SK-N-SH (cell line): ENCODE measurements around the gene CINP. TPM values are rescaled to one million over a fixed set of nuclear protein-coding genes. Genes with fewer than 3 reads are reported as not detected.

Experiments
- CTCF ChIA-PET: fragments of 300-600, 350-600 bp; formaldehyde crosslinking; extraction: SDS; loops from one replicate; lab custom pipeline; 2021; lab: Yijun Ruan, JAX
- POLR2A ChIA-PET: fragments of 350-600 bp; sonication (Branson Sonifier 250); formaldehyde crosslinking; extraction: SDS; loops from one replicate; lab custom pipeline; 2020; ENCODE audit warnings: antibody characterized with exemption, inconsistent platforms; lab: Yijun Ruan, JAX
- DNase-seq: peaks from one replicate; pipeline ENCODE4 v3.0.0; 2012
- H2AFZ ChIP-seq: fragments of 200-600 bp; sonication (generic); 2 replicates; pipeline ENCODE4 v1.8.1; 2016; ENCODE audit warnings: antibody characterized with exemption, mild to moderate bottlenecking, low read depth
- H3F3A ChIP-seq: fragments of 200-600 bp; sonication (generic); replicated peaks from 2 replicates; pipeline ENCODE3; 2016; ENCODE audit warnings: antibody characterized with exemption, mild to moderate bottlenecking; ENCODE audit not compliant: insufficient read depth
- H3K27ac ChIP-seq, 2 experiments: fragments of 200-500 bp in 1 of 2; fragments of 200-600 bp in 1 of 2; sonication (Bioruptor generic) in 1 of 2; sonication (generic), shearing (Covaris generic) in 1 of 2; 2 replicates each; pipeline versions ENCODE4 v1.5.1 to v1.6.1; 2014 to 2016; ENCODE audit warnings: low read depth in 2 of 2, inconsistent platforms in 1 of 2, low read length in 1 of 2, mild to moderate bottlenecking in 1 of 2, mixed read lengths in 1 of 2
- H3K27me3 ChIP-seq: fragments of 200-600 bp; sonication (generic), shearing (Covaris generic); 2 replicates; pipeline ENCODE4 v1.6.1; 2016; ENCODE audit warnings: mixed run types; ENCODE audit not compliant: insufficient read depth
- H3K36me3 ChIP-seq, 2 experiments: fragments of 200-500 bp in 1 of 2; fragments of 200-600 bp in 1 of 2; sonication (Bioruptor generic) in 1 of 2; sonication (generic) in 1 of 2; replicated peaks in 1 of 2; 2 replicates each; pipeline versions ENCODE3 to v1.5.1; 2014 to 2016; ENCODE audit warnings: low read length in 1 of 2, mild to moderate bottlenecking in 1 of 2; ENCODE audit not compliant: insufficient read depth in 2 of 2, control insufficient read depth in 1 of 2
- H3K4me1 ChIP-seq, 2 experiments: fragments of 200-500 bp in 1 of 2; fragments of 200-600 bp in 1 of 2; sonication (Bioruptor generic) in 1 of 2; sonication (generic), shearing (Covaris generic) in 1 of 2; 2 replicates each; pipeline versions ENCODE4 v1.5.1 to v1.6.1; 2014 to 2016; ENCODE audit warnings: low read depth in 1 of 2, low read length in 1 of 2, mixed run types in 1 of 2; ENCODE audit not compliant: insufficient read depth in 2 of 2, control insufficient read depth in 1 of 2
- H3K4me2 ChIP-seq: fragments of 200-600 bp; sonication (generic), shearing (Covaris generic); 2 replicates; pipeline ENCODE4 v1.6.1; 2017; ENCODE audit warnings: mixed run types
- H3K4me3 ChIP-seq, 2 experiments: fragments of 200-500 bp in 1 of 2; fragments of 200-600 bp in 1 of 2; sonication (Bioruptor generic) in 1 of 2; sonication (generic), shearing (Covaris generic) in 1 of 2; 2 replicates each; pipeline versions ENCODE4 v1.5.1 to v1.8.1; 2014 to 2016; ENCODE audit warnings: low read depth in 2 of 2, inconsistent platforms in 1 of 2, low read length in 1 of 2, mild to moderate bottlenecking in 1 of 2, mixed read lengths in 1 of 2, moderate library complexity in 1 of 2
- H3K79me2 ChIP-seq: fragments of 200-600 bp; sonication (generic); 2 replicates; pipeline ENCODE4 v1.8.1; 2017; ENCODE audit warnings: mild to moderate bottlenecking; ENCODE audit not compliant: insufficient read depth
- H3K9ac ChIP-seq: fragments of 200-600 bp; sonication (generic); 2 replicates; pipeline ENCODE4 v1.6.1; 2017; ENCODE audit warnings: mixed run types
- H3K9me2 ChIP-seq: fragments of 200-600 bp; sonication (generic); 2 replicates; pipeline ENCODE4 v1.6.1; 2017; ENCODE audit warnings: mixed run types
- H3K9me3 ChIP-seq: fragments of 200-600 bp; sonication (generic); 2 replicates; pipeline ENCODE4 v1.6.1; 2017; ENCODE audit warnings: mixed run types, mild to moderate bottlenecking, moderate library complexity
- H4K20me1 ChIP-seq: fragments of 200-600 bp; sonication (generic); 2 replicates; pipeline ENCODE4 v1.6.1; 2017; ENCODE audit warnings: mild to moderate bottlenecking, mixed run types; ENCODE audit not compliant: insufficient read depth
- EP300 ChIP-seq, 2 experiments: IDR thresholded peaks; 2 replicates each; pipeline versions ENCODE4 v1.4.0 to v1.6.1; 2012; ENCODE audit warnings: borderline replicate concordance in 1 of 2, low read depth in 1 of 2, low read length in 1 of 2
- FOXJ3 ChIP-seq: sonication (generic); formaldehyde crosslinking; IDR thresholded peaks from 2 replicates; pipeline ENCODE4 v1.5.1; 2020; ENCODE audit warnings: mild to moderate bottlenecking, missing genetic modification reagents
- FOXM1 ChIP-seq: IDR thresholded peaks from 2 replicates; pipeline ENCODE4 v1.4.0; 2012; ENCODE audit warnings: low read depth, mild to moderate bottlenecking
- MEF2A ChIP-seq: IDR thresholded peaks from 2 replicates; pipeline ENCODE4 v1.4.0; 2012; ENCODE audit warnings: low read depth, borderline replicate concordance
- NRF1 ChIP-seq: IDR thresholded peaks from 2 replicates; pipeline ENCODE4 v1.6.1; 2012; ENCODE audit warnings: low read depth, mild to moderate bottlenecking, low read length
- POLR2AphosphoS5 ChIP-seq: IDR thresholded peaks from 2 replicates; pipeline ENCODE4 v1.6.1; 2012; ENCODE audit warnings: low read depth, low read length
- RAD21 ChIP-seq: IDR thresholded peaks from 2 replicates; pipeline ENCODE4 v1.6.1; 2012; ENCODE audit warnings: mild to moderate bottlenecking, low read length
- RCOR1 ChIP-seq: fragments of 150-350 bp; IDR thresholded peaks from 2 replicates; pipeline ENCODE4 v1.6.1; 2017; ENCODE audit warnings: antibody characterized with exemption, low read length
- RXRA ChIP-seq: IDR thresholded peaks from 2 replicates; pipeline ENCODE4 v1.4.0; 2012; ENCODE audit warnings: low read depth, mild to moderate bottlenecking, borderline replicate concordance
- SIN3A ChIP-seq: IDR thresholded peaks from 2 replicates; pipeline ENCODE4 v1.6.1; 2012; ENCODE audit warnings: low read depth, mild to moderate bottlenecking, low read length, moderate library complexity, borderline replicate concordance
- TAF1 ChIP-seq: IDR thresholded peaks from 2 replicates; pipeline ENCODE4 v1.6.1; 2012; ENCODE audit warnings: low read depth, mild to moderate bottlenecking, low read length, moderate library complexity, borderline replicate concordance
- TCF12 ChIP-seq: IDR thresholded peaks from 2 replicates; pipeline ENCODE4 v1.4.0; 2012
- YY1 ChIP-seq: IDR thresholded peaks from 2 replicates; pipeline ENCODE4 v1.4.0; 2012; ENCODE audit warnings: low read depth, mild to moderate bottlenecking
- WGBS: methylation state at CpG from one replicate; pipeline ENCODE4 v1.1.6; 2017; ENCODE audit warnings: low lambda C conversion rate; 5-methylcytosine and 5-hydroxymethylcytosine counted together
- polyA plus RNA-seq, 3 experiments: library from polyadenylated mRNA; depleted of rRNA; stranded (reverse); fragments of >200 nt; gene quantifications; 2 replicates each; pipeline ENCODE4 v1.2.3, GENCODE V29; 2012
- TF ChIP-seq, protein P1 (sequence below): IDR thresholded peaks from 2 replicates; pipeline ENCODE4; 2012
- TF ChIP-seq, protein P2 (sequence below): IDR thresholded peaks from 2 replicates; pipeline ENCODE4 v1.4.0; 2012; ENCODE audit warnings: low read depth, borderline replicate concordance
- TF ChIP-seq, protein P3 (sequence below): IDR thresholded peaks from 2 replicates; pipeline ENCODE4 v1.4.0; 2012; ENCODE audit warnings: low read depth, borderline replicate concordance
- TF ChIP-seq, protein P4 (sequence below): fragments of 200-600 bp; sonication (generic); IDR thresholded peaks from 2 replicates; pipeline ENCODE4 v1.6.1; 2017; ENCODE audit warnings: antibody characterized with exemption, mild to moderate bottlenecking, moderate library complexity

The CINP gene
- polyA plus RNA-seq, 1 of the 3 experiments (the other 2 are of a cell fraction): 50.4 TPM

DNA sequence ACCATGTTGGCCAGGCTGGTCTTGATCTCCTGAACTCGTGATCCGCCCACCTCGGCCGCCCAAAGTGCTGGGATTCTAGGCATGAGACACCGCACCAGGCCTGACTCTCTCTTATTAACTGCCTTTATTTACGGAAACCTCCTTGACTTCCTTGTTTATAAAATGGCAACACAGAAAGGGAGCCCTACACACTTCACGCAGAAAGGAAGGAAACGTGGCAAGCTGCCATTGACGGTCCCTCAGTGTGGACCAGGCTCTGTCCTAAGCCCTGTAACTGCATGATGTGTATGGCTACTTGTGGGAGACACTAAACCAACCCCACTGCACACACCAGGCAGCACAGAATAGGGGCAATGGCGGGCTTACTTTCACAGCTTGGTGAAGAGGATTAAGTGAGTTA, 11.7 kb downstream of the CINP start:
- Histone ChIP-seq H3K9me3 (no peaks in the 10 kb centered on the region), H3K27me3 (no peaks in the 10 kb centered on the region), H3F3A (no peaks in the 10 kb centered on the region), H3K9ac (no peak overlapping the region), H3K4me3 (no peak overlapping the region), H3K79me2 (no peaks in the 10 kb centered on the region), H2AFZ (no peak overlapping the region), H3K27ac (no peak overlapping the region), H3K9me2 (no peaks in the 10 kb centered on the region), H3K4me2 (no peak overlapping the region)
- no peak for DNase-seq
- TF ChIP-seq FOXM1 (no peak), RXRA (no peak), EP300 (IDR thresholded peaks at IDR 0.05; ENCODE audit: borderline replicate concordance in 1 of 2, low read depth in 1 of 2, low read length in 1 of 2) (no peak), NRF1 (no peak), RAD21 (no peak), POLR2AphosphoS5 (no peak), SIN3A (no peak), MEF2A (no peak), RCOR1 (no peak), TCF12 (no peak), YY1 (no peak), FOXJ3 (no peak), TAF1 (no peak)
- TF ChIP-seq, protein P1, sequence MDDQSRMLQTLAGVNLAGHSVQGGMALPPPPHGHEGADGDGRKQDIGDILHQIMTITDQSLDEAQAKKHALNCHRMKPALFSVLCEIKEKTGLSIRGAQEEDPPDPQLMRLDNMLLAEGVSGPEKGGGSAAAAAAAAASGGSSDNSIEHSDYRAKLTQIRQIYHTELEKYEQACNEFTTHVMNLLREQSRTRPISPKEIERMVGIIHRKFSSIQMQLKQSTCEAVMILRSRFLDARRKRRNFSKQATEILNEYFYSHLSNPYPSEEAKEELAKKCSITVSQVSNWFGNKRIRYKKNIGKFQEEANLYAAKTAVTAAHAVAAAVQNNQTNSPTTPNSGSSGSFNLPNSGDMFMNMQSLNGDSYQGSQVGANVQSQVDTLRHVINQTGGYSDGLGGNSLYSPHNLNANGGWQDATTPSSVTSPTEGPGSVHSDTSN: no peak
- TF ChIP-seq, protein P2, sequence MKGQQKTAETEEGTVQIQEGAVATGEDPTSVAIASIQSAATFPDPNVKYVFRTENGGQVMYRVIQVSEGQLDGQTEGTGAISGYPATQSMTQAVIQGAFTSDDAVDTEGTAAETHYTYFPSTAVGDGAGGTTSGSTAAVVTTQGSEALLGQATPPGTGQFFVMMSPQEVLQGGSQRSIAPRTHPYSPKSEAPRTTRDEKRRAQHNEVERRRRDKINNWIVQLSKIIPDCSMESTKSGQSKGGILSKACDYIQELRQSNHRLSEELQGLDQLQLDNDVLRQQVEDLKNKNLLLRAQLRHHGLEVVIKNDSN: no peak
- TF ChIP-seq, protein P3, sequence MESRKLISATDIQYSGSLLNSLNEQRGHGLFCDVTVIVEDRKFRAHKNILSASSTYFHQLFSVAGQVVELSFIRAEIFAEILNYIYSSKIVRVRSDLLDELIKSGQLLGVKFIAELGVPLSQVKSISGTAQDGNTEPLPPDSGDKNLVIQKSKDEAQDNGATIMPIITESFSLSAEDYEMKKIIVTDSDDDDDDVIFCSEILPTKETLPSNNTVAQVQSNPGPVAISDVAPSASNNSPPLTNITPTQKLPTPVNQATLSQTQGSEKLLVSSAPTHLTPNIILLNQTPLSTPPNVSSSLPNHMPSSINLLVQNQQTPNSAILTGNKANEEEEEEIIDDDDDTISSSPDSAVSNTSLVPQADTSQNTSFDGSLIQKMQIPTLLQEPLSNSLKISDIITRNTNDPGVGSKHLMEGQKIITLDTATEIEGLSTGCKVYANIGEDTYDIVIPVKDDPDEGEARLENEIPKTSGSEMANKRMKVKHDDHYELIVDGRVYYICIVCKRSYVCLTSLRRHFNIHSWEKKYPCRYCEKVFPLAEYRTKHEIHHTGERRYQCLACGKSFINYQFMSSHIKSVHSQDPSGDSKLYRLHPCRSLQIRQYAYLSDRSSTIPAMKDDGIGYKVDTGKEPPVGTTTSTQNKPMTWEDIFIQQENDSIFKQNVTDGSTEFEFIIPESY: no peak
- TF ChIP-seq, protein P4, sequence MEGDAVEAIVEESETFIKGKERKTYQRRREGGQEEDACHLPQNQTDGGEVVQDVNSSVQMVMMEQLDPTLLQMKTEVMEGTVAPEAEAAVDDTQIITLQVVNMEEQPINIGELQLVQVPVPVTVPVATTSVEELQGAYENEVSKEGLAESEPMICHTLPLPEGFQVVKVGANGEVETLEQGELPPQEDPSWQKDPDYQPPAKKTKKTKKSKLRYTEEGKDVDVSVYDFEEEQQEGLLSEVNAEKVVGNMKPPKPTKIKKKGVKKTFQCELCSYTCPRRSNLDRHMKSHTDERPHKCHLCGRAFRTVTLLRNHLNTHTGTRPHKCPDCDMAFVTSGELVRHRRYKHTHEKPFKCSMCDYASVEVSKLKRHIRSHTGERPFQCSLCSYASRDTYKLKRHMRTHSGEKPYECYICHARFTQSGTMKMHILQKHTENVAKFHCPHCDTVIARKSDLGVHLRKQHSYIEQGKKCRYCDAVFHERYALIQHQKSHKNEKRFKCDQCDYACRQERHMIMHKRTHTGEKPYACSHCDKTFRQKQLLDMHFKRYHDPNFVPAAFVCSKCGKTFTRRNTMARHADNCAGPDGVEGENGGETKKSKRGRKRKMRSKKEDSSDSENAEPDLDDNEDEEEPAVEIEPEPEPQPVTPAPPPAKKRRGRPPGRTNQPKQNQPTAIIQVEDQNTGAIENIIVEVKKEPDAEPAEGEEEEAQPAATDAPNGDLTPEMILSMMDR: no peak
- TF ChIP-seq, all 33 proteins: peak for 0
- Histone ChIP-seq H4K20me1 (no peaks in the 10 kb centered on the region), H3K4me1 (no peaks in the 10 kb centered on the region), H3K36me3 (peaks cover 31 to 41% of the 10 kb centered on the region in 2 experiments)
- POLR2A ChIA-PET: no interaction called here
- 100% methylated on average over 10 of the region's 10 CpGs for WGBS
- CTCF ChIA-PET: no interaction called here
